Trophoblast cell (in vitro differentiated cells and primary cell): ENCODE measurements around the gene DDX55. TPM values are rescaled to one million over a fixed set of nuclear protein-coding genes. Genes with fewer than 3 reads are reported as not detected.
A peak's percentile ranks its signal among the peaks of the same experiment; 100 is the strongest.
"Not testable (repeated sequence)": the region's sequence is repeated elsewhere in the genome, so short reads cannot be mapped to it uniquely, and the experiment has no call there.

Source experiments
- DNase-seq, 2 donors: peaks; one replicate each; pipeline ENCODE4 v3.0.0-alpha.2; 2016
- H2AFZ ChIP-seq: 2 replicates; pipeline ENCODE4 v1.6.1; 2013; ENCODE audit warnings: low read length, moderate library complexity, mild to moderate bottlenecking; ENCODE audit not compliant: insufficient read depth, poor library complexity
- H2AK5ac ChIP-seq: 2 replicates; pipeline ENCODE4 v1.6.1; 2013; ENCODE audit warnings: mild to moderate bottlenecking, low read length
- H2BK120ac ChIP-seq: 2 replicates; pipeline ENCODE4 v1.6.1; 2013; ENCODE audit warnings: low read length, mild to moderate bottlenecking, moderate library complexity; ENCODE audit not compliant: insufficient read depth, poor library complexity
- H2BK12ac ChIP-seq: 2 replicates; pipeline ENCODE4 v1.6.1; 2013; ENCODE audit warnings: mild to moderate bottlenecking, low read length, moderate library complexity
- H2BK5ac ChIP-seq: 2 replicates; pipeline ENCODE4 v1.6.1; 2013; ENCODE audit warnings: low read length, low read depth, moderate library complexity, mild to moderate bottlenecking; ENCODE audit not compliant: poor library complexity
- H3K14ac ChIP-seq: 2 replicates; pipeline ENCODE4 v1.6.1; 2013; ENCODE audit warnings: mild to moderate bottlenecking, low read length
- H3K18ac ChIP-seq: 2 replicates; pipeline ENCODE4 v1.6.1; 2013; ENCODE audit warnings: mild to moderate bottlenecking, low read length
- H3K23ac ChIP-seq: 2 replicates; pipeline ENCODE4 v1.6.1; 2013; ENCODE audit warnings: low read length
- H3K27ac ChIP-seq: 2 replicates; pipeline ENCODE4 v1.5.1; 2013; ENCODE audit warnings: low read depth, mild to moderate bottlenecking, inconsistent platforms, low read length, moderate library complexity
- H3K27me3 ChIP-seq: 2 replicates; pipeline ENCODE4 v1.6.1; 2013; ENCODE audit warnings: inconsistent platforms, mild to moderate bottlenecking, low read length, moderate library complexity; ENCODE audit not compliant: insufficient read depth
- H3K36me3 ChIP-seq, 2 experiments: 1 replicate in 1 of 2; 2 replicates in 1 of 2; pipeline ENCODE4 v1.6.1; 2013; ENCODE audit warnings: low read length in 2 of 2, mild to moderate bottlenecking in 2 of 2, moderate library complexity in 1 of 2; ENCODE audit not compliant: insufficient read depth in 2 of 2, control insufficient read depth in 1 of 2
- H3K4ac ChIP-seq: 2 replicates; pipeline ENCODE4 v1.6.1; 2013; ENCODE audit warnings: low read depth, mild to moderate bottlenecking, low read length, moderate library complexity
- H3K4me1 ChIP-seq, 2 experiments: 1 replicate in 1 of 2; 2 replicates in 1 of 2; pipeline ENCODE4 v1.6.1; 2013; ENCODE audit warnings: low read length in 2 of 2, mild to moderate bottlenecking in 2 of 2, moderate library complexity in 1 of 2; ENCODE audit not compliant: insufficient read depth in 2 of 2, control insufficient read depth in 1 of 2
- H3K4me2 ChIP-seq: 2 replicates; pipeline ENCODE4 v1.6.1; 2013; ENCODE audit warnings: inconsistent platforms, mild to moderate bottlenecking, low read length, moderate library complexity
- H3K4me3 ChIP-seq: 2 replicates; pipeline ENCODE4 v1.5.1; 2013; ENCODE audit warnings: mild to moderate bottlenecking, low read depth, low read length, inconsistent platforms
- H3K79me1 ChIP-seq: one replicate; pipeline ENCODE4 v1.6.1; 2013; ENCODE audit warnings: low read length
- H3K79me2 ChIP-seq: 2 replicates; pipeline ENCODE4 v1.6.1; 2013; ENCODE audit warnings: low read length, mild to moderate bottlenecking; ENCODE audit not compliant: control insufficient read depth, insufficient read depth, poor library complexity
- H3K9ac ChIP-seq: 2 replicates; pipeline ENCODE4 v1.6.1; 2013; ENCODE audit warnings: mild to moderate bottlenecking, low read length
- H3K9me3 ChIP-seq: 2 replicates; pipeline ENCODE4 v1.6.1; 2013; ENCODE audit warnings: low read depth, mild to moderate bottlenecking, control low read depth, inconsistent platforms, low read length; ENCODE audit not compliant: insufficient read depth
- H4K12ac ChIP-seq: 2 replicates; pipeline ENCODE4 v1.6.1; 2013; ENCODE audit warnings: low read depth, mild to moderate bottlenecking, low read length, moderate library complexity
- H4K8ac ChIP-seq: 2 replicates; pipeline ENCODE4 v1.6.1; 2013; ENCODE audit warnings: low read depth, mild to moderate bottlenecking, low read length, moderate library complexity
- H4K91ac ChIP-seq: one replicate; pipeline ENCODE4 v1.6.1; 2013; ENCODE audit warnings: low read depth, mild to moderate bottlenecking, low read length, moderate library complexity
- WGBS: extraction: QIAGEN DNeasy Blood & Tissue Kit; methylation state at CpG from one replicate; pipeline ENCODE4 v1.1.7; 2013; ENCODE audit warnings: missing lambda C conversion rate; ENCODE audit not compliant: insufficient read length, insufficient coverage; ENCODE audit errors: extremely low coverage; 5-methylcytosine and 5-hydroxymethylcytosine counted together
- polyA plus RNA-seq: library from polyadenylated mRNA; stranded (reverse); fragments of 200-250 nt; gene quantifications from 2 replicates; pipeline ENCODE4 v1.2.3, GENCODE V29; 2013

Gene DDX55
- 16.2 and 16.7 TPM in 2 replicates for polyA plus RNA-seq

- peak within 1 kb of the TSS; percentile 48 for H2BK120ac ChIP-seq
- H4K8ac ChIP-seq, result peak within 1 kb of the TSS; percentile 99
- WGBS, result no CpG with 5 or more reads among the region's 81 CpGs
- H3K14ac ChIP-seq, result peak within 1 kb of the TSS; percentile 87
- H3K9ac ChIP-seq, result peak within 1 kb of the TSS; percentile 94
- peak; percentile 90 to 91 for DNase-seq
- H2AFZ ChIP-seq, result peak within 1 kb of the TSS; percentile 95
- H3K27ac ChIP-seq, result peak within 1 kb of the TSS; percentile 59
- H3K18ac ChIP-seq, result peak within 1 kb of the TSS; percentile 93
- H3K79me2 ChIP-seq, result peaks cover 15% of the 10 kb centered on the region
- peak within 1 kb of the TSS; percentile 97 for H4K12ac ChIP-seq
- H4K91ac ChIP-seq, result peak within 1 kb of the TSS; percentile 64
- peak within 1 kb of the TSS; percentile 97 for H3K4ac ChIP-seq
- peaks cover 5 to 6% of the 10 kb centered on the region in 2 experiments for H3K4me1 ChIP-seq
- peaks cover 16 to 29% of the 10 kb centered on the region in 2 experiments for H3K36me3 ChIP-seq
- peaks cover 1% of the 10 kb centered on the region for H3K9me3 ChIP-seq
- no peak within 1 kb of the TSS for H3K23ac ChIP-seq
- H2AK5ac ChIP-seq, result peak within 1 kb of the TSS; percentile 17
- H3K79me1 ChIP-seq, result peaks cover 8% of the 10 kb centered on the region
- H2BK5ac ChIP-seq, result peak within 1 kb of the TSS; percentile 56
- no peak within 1 kb of the TSS for H2BK12ac ChIP-seq
- H3K4me3 ChIP-seq, result peak within 1 kb of the TSS; percentile 100
- H3K27me3 ChIP-seq, result no peaks in the 10 kb centered on the region
- H3K4me2 ChIP-seq, result peak within 1 kb of the TSS; percentile 82
Measured at GRCh38 chr12:123601602-123602489, at the start of gene DDX55. DDX55 (plus strand) TSS chr12:123602099; CDS start chr12:123602149, 50 bp downstream.

- H4K8ac ChIP-seq, H4K91ac ChIP-seq, H3K36me3 ChIP-seq, H3K27me3 ChIP-seq, H3K23ac ChIP-seq, H3K4me2 ChIP-seq, H3K79me2 ChIP-seq, H3K4me1 ChIP-seq, H3K27ac ChIP-seq, DNase-seq, H4K12ac ChIP-seq, H3K4ac ChIP-seq, H2AFZ ChIP-seq, H3K14ac ChIP-seq, H2AK5ac ChIP-seq, H2BK12ac ChIP-seq, H3K18ac ChIP-seq, H3K79me1 ChIP-seq, H2BK5ac ChIP-seq, H3K9ac ChIP-seq, H3K4me3 ChIP-seq, H2BK120ac ChIP-seq, H3K9me3 ChIP-seq: not testable (repeated sequence)
- WGBS, result no CpG with 5 or more reads among the region's 2 CpGs
Measured at GRCh38 chr12:123554136-123554535, 47.8 kb upstream of the DDX55 start.

- no CpG with 5 or more reads among the region's 5 CpGs for WGBS
- not testable (repeated sequence) for H3K14ac ChIP-seq, H3K18ac ChIP-seq, H4K91ac ChIP-seq, H2BK120ac ChIP-seq, H2BK12ac ChIP-seq, H3K4me2 ChIP-seq, H3K79me1 ChIP-seq, H4K8ac ChIP-seq, H3K79me2 ChIP-seq, DNase-seq, H3K4me1 ChIP-seq, H3K4me3 ChIP-seq, H3K4ac ChIP-seq, H2BK5ac ChIP-seq, H3K27me3 ChIP-seq, H3K36me3 ChIP-seq, H2AK5ac ChIP-seq, H3K27ac ChIP-seq, H3K9me3 ChIP-seq, H2AFZ ChIP-seq, H3K9ac ChIP-seq, H3K23ac ChIP-seq, H4K12ac ChIP-seq
Measured at GRCh38 chr12:123554843-123555242, 47.1 kb upstream of the DDX55 start.

- not testable (repeated sequence) for H2BK5ac ChIP-seq, H3K4me1 ChIP-seq, H3K9ac ChIP-seq, H2AFZ ChIP-seq, DNase-seq, H4K8ac ChIP-seq, H3K4me3 ChIP-seq, H2BK120ac ChIP-seq, H4K91ac ChIP-seq, H3K14ac ChIP-seq, H2BK12ac ChIP-seq, H3K4ac ChIP-seq, H3K18ac ChIP-seq, H3K4me2 ChIP-seq, H3K36me3 ChIP-seq, H3K79me1 ChIP-seq, H3K23ac ChIP-seq, H3K9me3 ChIP-seq, H3K27me3 ChIP-seq, H4K12ac ChIP-seq, H2AK5ac ChIP-seq, H3K79me2 ChIP-seq, H3K27ac ChIP-seq
- WGBS, result no CpG with 5 or more reads among the region's 14 CpGs
Measured at GRCh38 chr12:123558487-123558886, 43.4 kb upstream of the DDX55 start.
